Measurements from ENCODE around the gene PRSS2. TPM values are rescaled to one million over a fixed set of nuclear protein-coding genes. Genes with fewer than 3 reads are reported as not detected.

The PRSS2 gene
- total and polyA plus RNA-seq, 9 of the 15 experiments (the other 6 are each of a cell fraction or from before 2014, with no cell fraction given) = 1.3 to 23.9 (median 3.8) TPM

GRCh38 chr7:142720986-142721385 lies 49.8 kb upstream of the PRSS2 start (continued):
- no peak for TF ChIP-seq GTF3C2 (IDR thresholded peaks at IDR 0.05; ENCODE audit: borderline replicate concordance, extremely low read depth, insufficient read length)
- no peak for TF ChIP-seq CHD1 (IDR thresholded peaks at IDR 0.05; ENCODE audit: low read length)
- TF ChIP-seq SLC30A9 (CRISPR knock-in tag; IDR thresholded peaks at IDR 0.05) = no peak
- TF ChIP-seq DMBX1 (CRISPR knock-in tag; IDR thresholded peaks at IDR 0.05; ENCODE audit: borderline replicate concordance) = no peak
- no peak for TF ChIP-seq E4F1 (CRISPR knock-in tag; IDR thresholded peaks at IDR 0.05; ENCODE audit: borderline replicate concordance)
- no peak for TF ChIP-seq NCOA2 (IDR thresholded peaks at IDR 0.05; ENCODE audit: partially characterized antibody in 2 of 2)

Data from K562 (cell line).